ENCODE results near the gene TMEM63B. TPM values are rescaled to one million over a fixed set of nuclear protein-coding genes. Genes with fewer than 3 reads are reported as not detected.
"Not testable (repeated sequence)": the region's sequence is repeated elsewhere in the genome, so short reads cannot be mapped to it uniquely, and the experiment has no call there.

The TMEM63B gene
- total RNA-seq, 2 donors from 2014 or later = 25.6 to 27.1 TPM

GRCh38 chr6:44088827-44089590, 38.3 kb upstream of the TMEM63B start:
- Mint-ChIP-seq H3K36me3 (ENCODE audit: low read depth) (no peaks in the 10 kb centered on the region), H3K4me3 (no peak overlapping the region), H3K4me1 (peaks cover 2% of the 10 kb centered on the region), H3K27ac (no peak overlapping the region), H3K27me3 (no peaks in the 10 kb centered on the region)
- no peak for ATAC-seq
- no peak for DNase-seq
- no peaks in the 10 kb centered on the region for H3K9me3 ChIP-seq (ENCODE audit: control insufficient read depth, low read length, poor library complexity, severe bottlenecking)

GRCh38 chr6:44090465-44090864, 36.9 kb upstream of the TMEM63B start:
- H3K4me3 Mint-ChIP-seq = no peak overlapping the region
- H3K4me1 Mint-ChIP-seq = peaks cover 2% of the 10 kb centered on the region
- H3K36me3 Mint-ChIP-seq (ENCODE audit: low read depth) = peaks cover 4% of the 10 kb centered on the region
- no peak overlapping the region for H3K27ac Mint-ChIP-seq
- no peaks in the 10 kb centered on the region for H3K9me3 ChIP-seq (ENCODE audit: control insufficient read depth, low read length, poor library complexity, severe bottlenecking)
- DNase-seq (no peak), ATAC-seq (no peak)
- H3K27me3 Mint-ChIP-seq = no peaks in the 10 kb centered on the region

GRCh38 chr6:44091356-44091755, 36.0 kb upstream of the TMEM63B start:
- not testable (repeated sequence) for H3K27ac Mint-ChIP-seq; H3K27me3 Mint-ChIP-seq; ATAC-seq; H3K4me1 Mint-ChIP-seq; DNase-seq; H3K9me3 ChIP-seq (ENCODE audit: control insufficient read depth, low read length, poor library complexity, severe bottlenecking); H3K36me3 Mint-ChIP-seq (ENCODE audit: low read depth); H3K4me3 Mint-ChIP-seq

GRCh38 chr6:44091981-44092884, 35.1 kb upstream of the TMEM63B start:
- H3K4me1 Mint-ChIP-seq = peaks cover 7% of the 10 kb centered on the region
- no peaks in the 10 kb centered on the region for H3K9me3 ChIP-seq (ENCODE audit: control insufficient read depth, low read length, poor library complexity, severe bottlenecking)
- peak overlapping the region; percentile 49 for H3K27ac Mint-ChIP-seq
- ATAC-seq (no peak), DNase-seq (no peak)
- peaks cover 4% of the 10 kb centered on the region for H3K36me3 Mint-ChIP-seq (ENCODE audit: low read depth)
- H3K27me3 Mint-ChIP-seq = no peaks in the 10 kb centered on the region
- H3K4me3 Mint-ChIP-seq = no peak overlapping the region

GRCh38 chr6:44093066-44093465, 34.3 kb upstream of the TMEM63B start:
- H3K36me3 Mint-ChIP-seq (ENCODE audit: low read depth) = peaks cover 4% of the 10 kb centered on the region
- H3K4me3 Mint-ChIP-seq = no peak overlapping the region
- DNase-seq (no peak), ATAC-seq (no peak)
- no peaks in the 10 kb centered on the region for H3K27me3 Mint-ChIP-seq
- H3K4me1 Mint-ChIP-seq = peaks cover 12% of the 10 kb centered on the region
- H3K27ac Mint-ChIP-seq = peak overlapping the region; percentile 49
- H3K9me3 ChIP-seq (ENCODE audit: control insufficient read depth, low read length, poor library complexity, severe bottlenecking) = no peaks in the 10 kb centered on the region

- Mint-ChIP-seq H3K4me1 (peaks cover 12% of the 10 kb centered on the region), H3K27ac (no peak overlapping the region), H3K4me3 (no peak overlapping the region), H3K36me3 (ENCODE audit: low read depth) (peaks cover 4% of the 10 kb centered on the region), H3K27me3 (no peaks in the 10 kb centered on the region)
- DNase-seq = no peak
- no peaks in the 10 kb centered on the region for H3K9me3 ChIP-seq (ENCODE audit: control insufficient read depth, low read length, poor library complexity, severe bottlenecking)
- no peak for ATAC-seq
Observed at GRCh38 chr6:44093750-44094402, 33.5 kb upstream of the TMEM63B start.

GRCh38 chr6:44094403-44095242, 32.7 kb upstream of the TMEM63B start:
- no peaks in the 10 kb centered on the region for H3K9me3 ChIP-seq (ENCODE audit: control insufficient read depth, low read length, poor library complexity, severe bottlenecking)
- Mint-ChIP-seq H3K27ac (no peak overlapping the region), H3K27me3 (no peaks in the 10 kb centered on the region), H3K4me3 (no peak overlapping the region), H3K4me1 (peaks cover 12% of the 10 kb centered on the region), H3K36me3 (ENCODE audit: low read depth) (peaks cover 4% of the 10 kb centered on the region)
- ATAC-seq (no peak), DNase-seq (no peak)

GRCh38 chr6:44095243-44095623, 32.1 kb upstream of the TMEM63B start:
- peaks cover 14% of the 10 kb centered on the region for H3K4me1 Mint-ChIP-seq
- H3K27ac Mint-ChIP-seq; DNase-seq; H3K4me3 Mint-ChIP-seq; H3K9me3 ChIP-seq (ENCODE audit: control insufficient read depth, low read length, poor library complexity, severe bottlenecking); ATAC-seq; H3K36me3 Mint-ChIP-seq (ENCODE audit: low read depth); H3K27me3 Mint-ChIP-seq: not testable (repeated sequence)

GRCh38 chr6:44096612-44097011, 30.7 kb upstream of the TMEM63B start:
- H3K36me3 Mint-ChIP-seq (ENCODE audit: low read depth) = peaks cover 7% of the 10 kb centered on the region
- H3K4me3 Mint-ChIP-seq = peak overlapping the region; percentile 36

GRCh38 chr6:44097782-44098317, 29.5 kb upstream of the TMEM63B start:
- peaks cover 28% of the 10 kb centered on the region for H3K4me1 Mint-ChIP-seq
- peak overlapping the region; percentile 14 for H3K27ac Mint-ChIP-seq
- no peaks in the 10 kb centered on the region for H3K9me3 ChIP-seq (ENCODE audit: control insufficient read depth, low read length, poor library complexity, severe bottlenecking)
- no peak overlapping the region for H3K4me3 Mint-ChIP-seq
- peaks cover 12% of the 10 kb centered on the region for H3K36me3 Mint-ChIP-seq (ENCODE audit: low read depth)
- DNase-seq = no peak
- ATAC-seq = no peak
- no peaks in the 10 kb centered on the region for H3K27me3 Mint-ChIP-seq

More at GRCh38 chr6:44096612-44097011, 30.7 kb upstream of the TMEM63B start:
- Mint-ChIP-seq H3K27ac (peak overlapping the region; percentile 80), H3K27me3 (no peaks in the 10 kb centered on the region), H3K4me1 (peaks cover 19% of the 10 kb centered on the region)
- peak; percentile 95 for ATAC-seq
- DNase-seq = peak; percentile 51 to 72 (median 55)
- H3K9me3 ChIP-seq (ENCODE audit: control insufficient read depth, low read length, poor library complexity, severe bottlenecking) = no peaks in the 10 kb centered on the region

GRCh38 chr6:44099192-44099591, 28.2 kb upstream of the TMEM63B start:
- Mint-ChIP-seq H3K27me3 (no peaks in the 10 kb centered on the region), H3K36me3 (ENCODE audit: low read depth) (peaks cover 12% of the 10 kb centered on the region), H3K4me1 (peaks cover 31% of the 10 kb centered on the region), H3K27ac (no peak overlapping the region), H3K4me3 (no peak overlapping the region)
- H3K9me3 ChIP-seq (ENCODE audit: control insufficient read depth, low read length, poor library complexity, severe bottlenecking) = no peaks in the 10 kb centered on the region
- no peak for DNase-seq
- ATAC-seq = no peak

GRCh38 chr6:44100088-44100550, 27.2 kb upstream of the TMEM63B start:
- ATAC-seq (peak; percentile 48), DNase-seq (no peak)
- H3K9me3 ChIP-seq (ENCODE audit: control insufficient read depth, low read length, poor library complexity, severe bottlenecking) = no peaks in the 10 kb centered on the region
- peaks cover 8% of the 10 kb centered on the region for H3K36me3 Mint-ChIP-seq (ENCODE audit: low read depth)
- peak overlapping the region; percentile 34 for H3K27ac Mint-ChIP-seq
- peaks cover 31% of the 10 kb centered on the region for H3K4me1 Mint-ChIP-seq
- no peaks in the 10 kb centered on the region for H3K27me3 Mint-ChIP-seq
- H3K4me3 Mint-ChIP-seq = no peak overlapping the region

Measured in T-helper 17 cell (primary cell).